Neural cell (in vitro differentiated cells): ENCODE measurements around the gene IRS1. TPM values are rescaled to one million over a fixed set of nuclear protein-coding genes. Genes with fewer than 3 reads are reported as not detected.

ENCODE experiments used
- H2AFZ ChIP-seq: fragments of 200-600, 300-800 bp; sonication (generic), shearing (Covaris generic); 2 replicates; pipeline ENCODE4 v1.6.0; 2014; ENCODE audit warnings: low read depth, mild to moderate bottlenecking, antibody characterized with exemption, low read length, moderate library complexity
- H3F3A ChIP-seq: fragments of 200-600 bp; shearing (Covaris generic); 2 replicates; pipeline ENCODE4 v1.6.1; 2016; ENCODE audit warnings: mild to moderate bottlenecking, moderate library complexity, mixed read lengths, antibody characterized with exemption, low read length; ENCODE audit not compliant: insufficient read depth, poor library complexity, severe bottlenecking
- H3K27ac ChIP-seq: fragments of 200-600, 300-800 bp; sonication (generic), shearing (Covaris generic); 2 replicates; pipeline ENCODE4 v1.5.1; 2014; ENCODE audit warnings: mild to moderate bottlenecking, low read length, moderate library complexity
- H3K27me3 ChIP-seq: fragments of 300-800, 200-600 bp; sonication (generic), shearing (Covaris generic); 2 replicates; pipeline ENCODE4 v1.6.0; 2014; ENCODE audit warnings: mild to moderate bottlenecking, low read depth, low read length, moderate library complexity; ENCODE audit not compliant: insufficient read depth
- H3K36me3 ChIP-seq: fragments of 300-800, 200-600 bp; sonication (generic), shearing (Covaris generic); 2 replicates; pipeline ENCODE4 v1.5.1; 2014; ENCODE audit warnings: mild to moderate bottlenecking, antibody characterized with exemption, low read length, moderate library complexity; ENCODE audit not compliant: insufficient read depth
- H3K4me2 ChIP-seq: fragments of 300-800, 200-600 bp; sonication (generic), shearing (Covaris generic); 2 replicates; pipeline ENCODE4 v1.6.0; 2014; ENCODE audit warnings: mild to moderate bottlenecking, low read length
- H3K4me3 ChIP-seq: fragments of 300-800, 200-600 bp; sonication (generic), shearing (Covaris generic); 2 replicates; pipeline ENCODE4 v1.5.1; 2014; ENCODE audit warnings: mild to moderate bottlenecking, low read length, moderate library complexity
- H3K79me2 ChIP-seq: fragments of 200-600 bp; shearing (Covaris generic); replicated peaks from 2 replicates; pipeline ENCODE4 v1.6.0; 2014; ENCODE audit warnings: mild to moderate bottlenecking, low read length, moderate library complexity; ENCODE audit not compliant: insufficient read depth
- H3K9ac ChIP-seq: fragments of 300-800, 200-600 bp; sonication (generic), shearing (Covaris generic); 2 replicates; pipeline ENCODE4 v1.6.1; 2016; ENCODE audit warnings: mild to moderate bottlenecking, low read length, mixed read lengths
- H3K9me2 ChIP-seq: fragments of 200-600 bp; shearing (Covaris generic); 2 replicates; pipeline ENCODE4 v1.6.1; 2016; ENCODE audit warnings: mild to moderate bottlenecking, low read length, mixed read lengths; ENCODE audit not compliant: insufficient read depth
- H3K9me3 ChIP-seq: fragments of 200-600, 300-800 bp; sonication (generic), shearing (Covaris generic); 2 replicates; pipeline ENCODE4 v1.6.1; 2016; ENCODE audit warnings: mild to moderate bottlenecking, mixed run types, low read length, moderate library complexity, mixed read lengths
- H4K20me1 ChIP-seq: fragments of 200-600 bp; shearing (Covaris generic); 2 replicates; pipeline ENCODE4 v1.6.1; 2016; ENCODE audit warnings: mild to moderate bottlenecking, mixed run types; ENCODE audit not compliant: insufficient read depth
- EP300 ChIP-seq: fragments of 450-650 bp; conservative IDR thresholded peaks from 2 replicates; pipeline ENCODE4 v1.6.1; 2014; ENCODE audit warnings: antibody characterized with exemption, mild to moderate bottlenecking, moderate library complexity; ENCODE audit not compliant: poor library complexity, severe bottlenecking
- EZH2 ChIP-seq: fragments of 200-600, 300-800 bp; shearing (Covaris generic), sonication (generic); IDR thresholded peaks from 2 replicates; pipeline ENCODE4 v1.6.1; 2014; ENCODE audit warnings: antibody characterized with exemption, low read length, borderline replicate concordance, mild to moderate bottlenecking; ENCODE audit not compliant: insufficient read depth, poor library complexity, severe bottlenecking
- MXI1 ChIP-seq: fragments of 450-650 bp; conservative IDR thresholded peaks from 2 replicates; pipeline ENCODE4 v1.6.1; 2014; ENCODE audit warnings: antibody characterized with exemption, mild to moderate bottlenecking; ENCODE audit not compliant: poor library complexity, severe bottlenecking
- POLR2AphosphoS5 ChIP-seq: IDR thresholded peaks from 2 replicates; pipeline ENCODE4 v1.6.1; 2012
- RAD21 ChIP-seq: fragments of 450-650 bp; conservative IDR thresholded peaks from 2 replicates; pipeline ENCODE4 v1.6.1; 2014; ENCODE audit warnings: antibody characterized with exemption, mild to moderate bottlenecking, moderate library complexity
- REST ChIP-seq: IDR thresholded peaks from 2 replicates; pipeline ENCODE4 v1.6.1; 2012; ENCODE audit warnings: borderline replicate concordance
- SMC3 ChIP-seq: fragments of 450-650 bp; conservative IDR thresholded peaks from 2 replicates; pipeline ENCODE4 v1.6.1; 2014; ENCODE audit warnings: antibody characterized with exemption, mild to moderate bottlenecking, moderate library complexity; ENCODE audit not compliant: poor library complexity
- TAF1 ChIP-seq: IDR thresholded peaks from 2 replicates; pipeline ENCODE4 v1.6.1; 2012; ENCODE audit warnings: low read depth
- polyA plus RNA-seq: library from polyadenylated mRNA; depleted of rRNA; stranded (reverse); fragments of >200 nt; gene quantifications from 2 replicates; pipeline ENCODE4 v1.2.3, GENCODE V29; 2014
- TF ChIP-seq, protein P1 (sequence below): fragments of 450-650 bp; IDR thresholded peaks from 2 replicates; pipeline ENCODE4 v1.5.1; 2014; ENCODE audit warnings: antibody characterized with exemption, mild to moderate bottlenecking, moderate library complexity; ENCODE audit not compliant: poor library complexity, severe bottlenecking

The IRS1 gene
- polyA plus RNA-seq, 1 donor from 2014 or later, result 7.2 TPM

- H3K79me2 ChIP-seq, result no peaks in the 10 kb centered on the region
- no peak overlapping the region for H3K4me3 ChIP-seq
- TF ChIP-seq EP300 (no peak), POLR2AphosphoS5 (no peak), SMC3 (no peak), TAF1 (no peak), RAD21 (no peak), MXI1 (no peak), EZH2 (no peak), REST (no peak)
- TF ChIP-seq, protein P1, sequence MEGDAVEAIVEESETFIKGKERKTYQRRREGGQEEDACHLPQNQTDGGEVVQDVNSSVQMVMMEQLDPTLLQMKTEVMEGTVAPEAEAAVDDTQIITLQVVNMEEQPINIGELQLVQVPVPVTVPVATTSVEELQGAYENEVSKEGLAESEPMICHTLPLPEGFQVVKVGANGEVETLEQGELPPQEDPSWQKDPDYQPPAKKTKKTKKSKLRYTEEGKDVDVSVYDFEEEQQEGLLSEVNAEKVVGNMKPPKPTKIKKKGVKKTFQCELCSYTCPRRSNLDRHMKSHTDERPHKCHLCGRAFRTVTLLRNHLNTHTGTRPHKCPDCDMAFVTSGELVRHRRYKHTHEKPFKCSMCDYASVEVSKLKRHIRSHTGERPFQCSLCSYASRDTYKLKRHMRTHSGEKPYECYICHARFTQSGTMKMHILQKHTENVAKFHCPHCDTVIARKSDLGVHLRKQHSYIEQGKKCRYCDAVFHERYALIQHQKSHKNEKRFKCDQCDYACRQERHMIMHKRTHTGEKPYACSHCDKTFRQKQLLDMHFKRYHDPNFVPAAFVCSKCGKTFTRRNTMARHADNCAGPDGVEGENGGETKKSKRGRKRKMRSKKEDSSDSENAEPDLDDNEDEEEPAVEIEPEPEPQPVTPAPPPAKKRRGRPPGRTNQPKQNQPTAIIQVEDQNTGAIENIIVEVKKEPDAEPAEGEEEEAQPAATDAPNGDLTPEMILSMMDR, result no peak
- no peaks in the 10 kb centered on the region for H3K9me2 ChIP-seq
- H3K27me3 ChIP-seq, result no peaks in the 10 kb centered on the region
- no peaks in the 10 kb centered on the region for H3K36me3 ChIP-seq
- no peak overlapping the region for H3K27ac ChIP-seq
- no peak overlapping the region for H3K4me2 ChIP-seq
- H2AFZ ChIP-seq, result no peak overlapping the region
- no peaks in the 10 kb centered on the region for H4K20me1 ChIP-seq
- no peaks in the 10 kb centered on the region for H3F3A ChIP-seq
- H3K9ac ChIP-seq, result no peak overlapping the region
- H3K9me3 ChIP-seq, result no peaks in the 10 kb centered on the region
These were observed 74.3 kb downstream of the IRS1 start for GRCh38 chr2:226725126-226725860.

GRCh38 chr2:226721541-226721940 lies 78.1 kb downstream of the IRS1 start:
- Histone ChIP-seq H4K20me1 (no peaks in the 10 kb centered on the region), H3K4me2 (no peak overlapping the region), H3F3A (no peaks in the 10 kb centered on the region), H2AFZ (no peak overlapping the region), H3K79me2 (no peaks in the 10 kb centered on the region), H3K9me3 (no peaks in the 10 kb centered on the region), H3K27ac (no peak overlapping the region), H3K36me3 (no peaks in the 10 kb centered on the region), H3K9me2 (no peaks in the 10 kb centered on the region), H3K9ac (no peak overlapping the region), H3K4me3 (no peak overlapping the region), H3K27me3 (no peaks in the 10 kb centered on the region)
- TF ChIP-seq POLR2AphosphoS5 (no peak), SMC3 (no peak), REST (no peak), TAF1 (no peak), MXI1 (no peak), EP300 (no peak), RAD21 (no peak), EZH2 (no peak)
- TF ChIP-seq, protein P1, result no peak
